HFFc6 (cell line): ENCODE measurements around the gene FBRS. TPM values are rescaled to one million over a fixed set of nuclear protein-coding genes. Genes with fewer than 3 reads are reported as not detected.
A peak's percentile ranks its signal among the peaks of the same experiment; 100 is the strongest.
"Not testable (repeated sequence)": the region's sequence is repeated elsewhere in the genome, so short reads cannot be mapped to it uniquely, and the experiment has no call there.

Experiments used
- DNase-seq: peaks from one replicate; pipeline ENCODE4 v3.0.0-alpha.2; 2018
- H3K27ac Mint-ChIP-seq: 2 replicates; pipeline ENCODE4 v1.8.0; 2020; ENCODE audit warnings: mild to moderate bottlenecking, mixed read lengths
- H3K27me3 Mint-ChIP-seq: 2 replicates; pipeline ENCODE4 v1.8.0; 2021; ENCODE audit warnings: mild to moderate bottlenecking, moderate library complexity, mixed read lengths; ENCODE audit not compliant: insufficient read depth
- H3K36me3 Mint-ChIP-seq: 2 replicates; pipeline ENCODE4 v1.8.0; 2021; ENCODE audit warnings: low read depth, mixed read lengths
- H3K4me1 Mint-ChIP-seq: 2 replicates; pipeline ENCODE4 v1.8.0; 2020; ENCODE audit warnings: low read depth, mixed read lengths
- H3K4me3 Mint-ChIP-seq: 2 replicates; pipeline ENCODE4 v1.8.0; 2020; ENCODE audit warnings: mild to moderate bottlenecking, moderate library complexity, mixed read lengths
- H3K9me3 Mint-ChIP-seq: 2 replicates; pipeline ENCODE4 v1.8.0; 2020; ENCODE audit warnings: mild to moderate bottlenecking, mixed read lengths
- total RNA-seq, 6 experiments: library from RNA; stranded (reverse); fragmentation: NEBNext Ultra II Directional; extraction: Animal tissue kit (Norgen Biotek cat#: 25700); gene quantifications; 2 replicates in 1 of 6; 3 replicates in 5 of 6; pipeline ENCODE4 v1.2.3, GENCODE V29; 2021
- TF ChIP-seq, protein P1 (sequence below): fragments of 200-600 bp; sonication (generic); IDR thresholded peaks from 2 replicates; pipeline ENCODE4 v1.5.0; 2021; ENCODE audit warnings: antibody characterized with exemption, mild to moderate bottlenecking

The FBRS gene
- total RNA-seq, 6 experiments from 2014 or later: 54.1 to 72.1 (median 64.5) TPM

DNA sequence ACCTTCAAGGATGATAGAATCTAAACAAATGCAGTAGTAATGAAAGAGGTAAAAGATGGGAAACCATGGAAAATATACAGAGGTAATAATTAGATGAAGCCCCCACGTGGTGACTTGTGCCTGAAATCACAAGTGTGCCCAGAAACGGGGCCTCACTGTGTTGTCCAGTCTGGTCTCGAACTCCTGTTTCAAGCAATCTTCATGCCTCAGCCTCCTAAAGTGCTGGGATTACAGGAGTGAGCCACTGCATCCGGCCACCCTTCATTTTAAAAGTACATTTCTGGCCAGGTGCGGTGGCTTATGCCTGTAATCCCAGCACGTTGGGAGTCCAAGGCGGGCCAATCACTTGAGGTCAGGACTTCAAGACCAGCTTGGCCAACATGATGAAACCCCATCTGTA, 21.6 kb upstream of the FBRS start:
- Mint-ChIP-seq H3K36me3 (no peaks in the 10 kb centered on the region), H3K9me3 (no peaks in the 10 kb centered on the region), H3K27ac (no peak overlapping the region), H3K27me3 (peaks cover 3% of the 10 kb centered on the region; the same call in 1 of the 2 replicates), H3K4me1 (peaks cover 20% of the 10 kb centered on the region), H3K4me3 (no peak overlapping the region)
- TF ChIP-seq, protein P1, sequence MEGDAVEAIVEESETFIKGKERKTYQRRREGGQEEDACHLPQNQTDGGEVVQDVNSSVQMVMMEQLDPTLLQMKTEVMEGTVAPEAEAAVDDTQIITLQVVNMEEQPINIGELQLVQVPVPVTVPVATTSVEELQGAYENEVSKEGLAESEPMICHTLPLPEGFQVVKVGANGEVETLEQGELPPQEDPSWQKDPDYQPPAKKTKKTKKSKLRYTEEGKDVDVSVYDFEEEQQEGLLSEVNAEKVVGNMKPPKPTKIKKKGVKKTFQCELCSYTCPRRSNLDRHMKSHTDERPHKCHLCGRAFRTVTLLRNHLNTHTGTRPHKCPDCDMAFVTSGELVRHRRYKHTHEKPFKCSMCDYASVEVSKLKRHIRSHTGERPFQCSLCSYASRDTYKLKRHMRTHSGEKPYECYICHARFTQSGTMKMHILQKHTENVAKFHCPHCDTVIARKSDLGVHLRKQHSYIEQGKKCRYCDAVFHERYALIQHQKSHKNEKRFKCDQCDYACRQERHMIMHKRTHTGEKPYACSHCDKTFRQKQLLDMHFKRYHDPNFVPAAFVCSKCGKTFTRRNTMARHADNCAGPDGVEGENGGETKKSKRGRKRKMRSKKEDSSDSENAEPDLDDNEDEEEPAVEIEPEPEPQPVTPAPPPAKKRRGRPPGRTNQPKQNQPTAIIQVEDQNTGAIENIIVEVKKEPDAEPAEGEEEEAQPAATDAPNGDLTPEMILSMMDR: no peak
- no peak for DNase-seq

GRCh38 chr16:30637139-30637538, 21.1 kb upstream of the FBRS start:
- not testable (repeated sequence) for H3K27me3 Mint-ChIP-seq, DNase-seq, H3K9me3 Mint-ChIP-seq, H3K27ac Mint-ChIP-seq, H3K36me3 Mint-ChIP-seq, H3K4me3 Mint-ChIP-seq
- H3K4me1 Mint-ChIP-seq: peaks cover 20% of the 10 kb centered on the region

DNA sequence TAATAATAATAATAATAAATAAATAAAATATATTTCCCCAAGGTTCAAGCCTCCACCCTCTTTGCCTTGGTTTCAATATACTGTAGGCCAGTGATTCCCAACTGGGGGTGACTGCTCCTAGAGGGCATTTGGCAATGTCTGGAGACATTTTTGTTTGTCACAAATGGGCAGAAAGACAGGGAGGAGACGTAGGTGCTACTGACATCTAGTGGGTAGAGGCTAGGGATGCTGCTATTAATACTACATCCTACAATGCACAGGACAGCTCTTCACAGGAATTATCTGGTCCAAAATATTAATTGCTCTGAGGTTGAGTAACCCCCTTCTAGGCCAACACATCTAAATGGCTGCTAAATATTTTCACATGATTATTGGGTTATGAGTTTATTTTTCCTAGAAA, 20.3 kb upstream of the FBRS start:
- Mint-ChIP-seq H3K27ac (no peak overlapping the region), H3K4me1 (peaks cover 20% of the 10 kb centered on the region), H3K9me3 (no peaks in the 10 kb centered on the region), H3K4me3 (no peak overlapping the region), H3K36me3 (no peaks in the 10 kb centered on the region), H3K27me3 (peaks cover 3% of the 10 kb centered on the region; the same call in 1 of the 2 replicates)
- TF ChIP-seq, protein P1: peak; percentile 74
- DNase-seq: peak; percentile 74

DNA sequence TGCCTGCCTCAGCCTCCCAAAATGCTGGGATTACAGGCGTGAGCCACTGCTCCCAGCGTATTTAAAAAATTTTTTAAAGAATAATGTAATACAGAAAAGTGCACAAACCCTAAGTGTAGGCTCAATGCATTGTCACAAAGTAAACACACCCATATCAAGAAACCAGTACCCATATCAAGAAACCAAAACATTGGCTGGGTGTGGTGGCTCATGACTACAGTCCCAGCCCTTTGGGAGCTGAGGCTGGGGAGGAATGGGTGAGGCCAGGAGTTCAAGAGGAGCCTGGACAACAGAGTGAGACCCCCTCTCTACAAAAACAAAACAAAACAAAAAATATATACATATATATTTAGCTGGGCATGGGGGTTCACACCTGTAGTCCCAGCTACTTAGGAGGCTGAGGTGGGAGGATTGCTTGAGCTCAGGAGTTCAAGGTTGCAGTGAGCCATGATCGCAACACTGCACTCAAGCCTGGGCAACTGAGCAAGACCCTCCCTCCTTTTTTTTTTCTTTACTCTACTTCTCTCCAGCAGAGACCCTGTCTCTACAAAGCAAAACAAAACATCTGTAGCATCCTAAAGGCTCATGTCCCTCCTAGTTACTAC, 16.8 kb upstream of the FBRS start:
- no peak for DNase-seq
- no peaks in the 10 kb centered on the region for H3K9me3 Mint-ChIP-seq
- no peaks in the 10 kb centered on the region for H3K27me3 Mint-ChIP-seq
- TF ChIP-seq, protein P1: no peak
- H3K27ac Mint-ChIP-seq: no peak overlapping the region
- H3K36me3 Mint-ChIP-seq: no peaks in the 10 kb centered on the region
- H3K4me1 Mint-ChIP-seq: no peaks in the 10 kb centered on the region
- no peak overlapping the region for H3K4me3 Mint-ChIP-seq

DNA sequence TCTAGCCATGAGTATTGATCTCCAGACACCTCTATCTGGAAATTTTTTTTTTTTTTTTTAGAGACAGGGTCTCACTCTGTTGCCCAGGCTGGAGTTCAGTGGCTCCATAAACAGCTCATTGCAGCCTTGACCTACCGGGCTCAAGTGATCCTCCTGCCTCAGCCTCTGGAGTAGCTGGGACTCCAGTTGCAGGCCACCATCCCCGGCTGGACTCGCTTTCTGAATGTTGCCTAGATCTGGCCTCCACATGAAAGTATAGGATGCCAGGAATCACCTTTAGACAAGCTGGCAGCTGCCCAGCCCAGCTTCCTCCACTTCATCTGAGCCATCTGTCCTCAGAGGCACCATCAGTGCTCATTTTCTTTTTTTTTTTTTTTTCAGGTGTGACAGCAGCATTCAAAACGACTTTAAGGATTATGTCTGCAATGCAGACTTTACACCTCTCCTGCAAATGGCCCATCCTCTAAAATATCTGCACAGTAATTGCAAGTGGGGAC, 13.8 kb upstream of the FBRS start:
- Mint-ChIP-seq H3K27me3 (peaks cover 3% of the 10 kb centered on the region), H3K4me3 (no peak overlapping the region), H3K27ac (no peak overlapping the region), H3K4me1 (no peaks in the 10 kb centered on the region), H3K9me3 (no peaks in the 10 kb centered on the region), H3K36me3 (no peaks in the 10 kb centered on the region)
- no peak for DNase-seq
- TF ChIP-seq, protein P1: no peak

DNA sequence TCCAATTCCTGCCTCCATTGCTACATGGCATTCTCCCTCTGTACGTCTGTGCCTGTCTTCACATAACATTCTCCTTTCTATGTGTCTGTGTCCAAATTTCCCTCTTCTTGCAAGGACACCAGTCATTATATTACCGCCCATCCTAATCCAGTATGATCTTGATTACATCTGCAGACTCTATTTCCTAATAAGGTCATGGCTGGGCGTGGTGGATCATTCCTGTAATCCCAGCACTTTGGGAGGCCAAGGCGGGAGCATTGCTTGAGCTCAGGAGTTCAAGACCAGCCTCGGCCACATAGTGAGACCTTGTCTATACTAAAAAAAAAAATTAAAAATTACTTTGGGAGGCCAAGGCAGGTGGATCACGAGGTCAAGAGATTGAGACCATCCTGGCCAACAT, 12.5 kb upstream of the FBRS start:
- TF ChIP-seq, protein P1: no peak
- no peaks in the 10 kb centered on the region for H3K36me3 Mint-ChIP-seq
- H3K4me3 Mint-ChIP-seq: no peak overlapping the region

More for the DNA sequence above, 12.5 kb upstream of the FBRS start:
- DNase-seq: no peak
- H3K27ac Mint-ChIP-seq: no peak overlapping the region
- peaks cover 5% of the 10 kb centered on the region; the same call in 1 of the 2 replicates for H3K4me1 Mint-ChIP-seq
- no peaks in the 10 kb centered on the region for H3K9me3 Mint-ChIP-seq
- peaks cover 3% of the 10 kb centered on the region for H3K27me3 Mint-ChIP-seq
